ENCODE results near the gene CFAP99.
"Not testable (repeated sequence)": the region's sequence is repeated elsewhere in the genome, so short reads cannot be mapped to it uniquely, and the experiment has no call there.

Gene CFAP99

DNA sequence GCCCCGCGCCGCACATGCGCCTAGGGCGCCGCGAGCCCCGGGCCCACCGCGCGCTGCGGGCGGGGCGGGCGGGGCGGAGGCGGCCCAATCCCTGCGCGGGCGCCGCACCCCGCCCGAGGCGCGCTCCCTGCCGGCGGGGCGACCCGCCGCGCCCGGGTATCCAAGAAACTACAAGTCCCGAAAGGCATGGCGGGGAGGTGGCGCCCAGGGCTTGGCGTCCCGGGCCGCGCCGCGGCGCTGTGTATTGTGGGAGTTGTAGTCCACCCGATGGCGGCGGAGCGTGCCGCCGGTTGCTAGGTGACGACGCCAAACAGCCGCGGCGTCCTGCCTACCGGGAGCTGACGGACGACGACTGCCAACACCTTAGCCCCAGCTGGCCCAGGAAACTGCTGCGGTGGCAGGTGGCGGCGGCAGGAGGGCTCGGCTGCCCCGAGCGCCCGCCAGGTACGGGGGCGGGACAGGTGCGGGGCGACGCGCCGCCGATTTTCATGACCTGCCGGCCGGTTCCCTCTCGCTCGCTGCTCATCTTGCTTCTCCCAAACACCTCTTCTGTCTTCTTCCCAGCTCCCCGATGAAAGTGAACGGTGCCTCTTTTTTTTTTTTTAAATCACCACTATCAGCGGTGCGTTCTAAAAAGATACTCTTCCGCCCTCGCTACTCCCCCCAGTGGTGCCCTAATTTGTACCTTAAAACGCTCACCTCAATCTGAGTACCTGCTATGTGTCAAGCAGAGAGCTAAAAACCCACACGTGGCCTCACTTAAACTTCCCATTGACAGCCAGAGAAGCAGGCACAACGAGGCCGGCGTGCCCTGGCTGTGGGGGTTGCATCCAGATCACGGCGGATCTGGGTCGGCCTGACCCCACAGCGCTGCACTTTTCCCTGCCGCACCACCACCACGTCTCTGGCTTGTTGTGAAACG lies at the start of gene CFAP99:
Gene CFAP99 (plus strand): TSS at position 306 of the 922 bp plus-strand sequence.
- peak; percentile 96 for DNase-seq

DNA sequence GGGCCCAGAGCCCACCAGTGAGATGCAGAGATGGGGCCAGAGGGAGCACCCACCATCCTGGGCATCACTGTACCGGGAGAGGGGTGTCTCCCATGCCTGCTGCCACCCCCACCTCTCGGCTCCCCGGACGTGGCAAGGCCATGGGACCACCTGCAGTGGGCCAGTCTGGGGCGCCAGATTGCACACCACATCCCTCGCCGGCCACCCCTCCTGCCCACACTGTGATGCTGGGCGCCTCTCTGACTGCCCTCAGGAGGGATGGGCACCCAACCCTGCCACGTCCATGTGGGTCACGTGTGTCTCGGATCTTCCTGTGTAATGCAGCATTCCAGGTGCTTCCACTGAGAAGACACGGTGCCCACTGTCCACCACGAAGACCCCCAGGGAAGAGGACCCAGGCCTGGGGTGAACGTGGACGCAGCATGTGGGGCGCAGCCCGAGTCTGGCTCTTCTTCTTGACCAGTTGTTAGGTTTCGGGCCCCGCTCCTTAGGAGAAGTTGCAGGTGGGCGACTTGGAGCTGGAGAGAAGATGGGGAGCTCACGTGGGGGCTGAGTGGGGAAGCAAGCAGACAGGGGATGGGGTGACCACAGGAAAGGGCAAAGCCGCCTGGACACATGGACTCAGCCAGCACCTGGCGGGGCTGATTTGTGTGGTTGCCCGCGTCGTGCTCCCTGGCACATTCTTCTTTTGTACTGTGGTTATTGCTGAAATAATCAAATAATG lies 48.0 kb upstream of the CFAP99 start:
- DNase-seq = no peak

DNA sequence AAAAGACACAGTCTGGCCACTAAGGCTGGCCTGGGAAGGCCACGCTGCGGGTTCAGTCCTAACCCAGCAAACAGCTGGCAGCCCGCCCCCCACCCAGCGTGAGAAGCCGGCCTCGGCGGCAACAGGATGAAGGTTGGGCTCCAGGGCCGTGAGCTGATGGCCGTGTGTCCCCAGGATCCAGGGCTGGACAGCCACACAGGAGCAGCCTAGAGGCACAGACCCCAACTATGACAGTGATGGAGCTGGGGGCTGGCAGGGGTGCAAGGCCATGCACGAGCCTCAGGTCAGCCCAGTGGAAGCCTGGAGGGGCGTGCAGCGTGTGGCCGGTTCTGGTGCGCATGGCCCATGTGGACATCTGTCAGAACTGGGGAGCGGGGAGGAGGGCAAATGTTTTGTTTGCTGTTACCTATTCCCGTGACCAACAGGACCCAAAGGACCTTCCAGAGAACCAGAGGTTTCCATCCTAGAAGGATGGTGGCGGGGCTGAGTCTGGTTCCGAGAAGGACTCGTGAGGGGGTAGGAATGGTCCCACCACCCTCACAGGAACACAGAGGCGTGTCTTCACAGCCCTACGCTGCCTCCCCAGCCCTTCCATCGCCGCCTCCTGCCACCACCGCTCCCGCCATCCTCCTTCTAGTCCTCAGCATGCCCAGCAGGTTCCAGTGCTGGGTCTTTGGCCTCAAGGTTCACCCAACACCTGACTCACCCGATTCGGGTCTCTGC lies 46.8 kb upstream of the CFAP99 start:
- DNase-seq = no peak

DNA sequence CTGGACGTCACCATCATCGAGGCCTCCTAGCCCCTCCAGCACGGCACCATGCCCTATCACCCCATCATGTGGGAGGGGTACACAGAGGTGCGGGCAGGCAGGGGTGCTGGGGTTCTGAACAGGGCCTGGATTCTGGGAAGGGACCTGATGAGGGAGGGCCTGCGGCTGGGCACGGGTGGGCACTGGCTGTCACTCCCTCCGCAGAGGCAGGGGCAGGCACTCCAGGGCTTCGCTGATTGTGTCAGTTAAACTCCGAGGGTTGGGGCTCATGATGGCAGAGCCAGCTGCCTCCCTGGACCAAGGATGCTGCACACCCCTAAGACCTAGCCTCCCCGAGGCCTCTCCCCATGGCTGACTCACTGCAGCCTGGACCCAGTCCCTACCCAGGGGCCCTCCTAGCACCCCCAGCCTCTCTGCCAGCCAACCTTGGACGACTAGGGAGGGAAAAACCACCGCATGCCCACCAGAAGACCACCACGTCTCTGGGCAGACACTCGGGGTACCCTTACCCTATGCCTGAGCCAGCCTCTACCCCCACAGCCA lies 46.2 kb upstream of the CFAP99 start:
- no peak for DNase-seq

DNA sequence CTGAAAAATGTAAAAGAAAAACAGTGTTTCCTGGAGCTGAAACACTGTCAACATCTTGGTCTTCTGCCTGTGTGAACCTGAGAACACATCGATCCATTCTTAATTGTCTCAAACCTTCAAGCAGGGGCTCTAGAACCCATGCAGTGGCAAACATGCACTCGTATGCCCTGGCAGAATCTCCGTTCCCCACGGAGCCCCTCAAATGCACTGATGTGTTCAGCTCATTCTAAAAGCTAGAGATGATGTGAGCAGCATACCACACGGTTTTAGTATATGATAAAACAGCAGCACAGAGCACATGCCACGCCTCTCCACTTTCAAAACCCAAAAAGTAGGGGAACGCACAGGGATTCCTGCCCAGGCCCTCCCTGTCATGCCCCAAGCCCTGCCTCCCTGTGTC lies 45.2 kb upstream of the CFAP99 start:
- DNase-seq = no peak

DNA sequence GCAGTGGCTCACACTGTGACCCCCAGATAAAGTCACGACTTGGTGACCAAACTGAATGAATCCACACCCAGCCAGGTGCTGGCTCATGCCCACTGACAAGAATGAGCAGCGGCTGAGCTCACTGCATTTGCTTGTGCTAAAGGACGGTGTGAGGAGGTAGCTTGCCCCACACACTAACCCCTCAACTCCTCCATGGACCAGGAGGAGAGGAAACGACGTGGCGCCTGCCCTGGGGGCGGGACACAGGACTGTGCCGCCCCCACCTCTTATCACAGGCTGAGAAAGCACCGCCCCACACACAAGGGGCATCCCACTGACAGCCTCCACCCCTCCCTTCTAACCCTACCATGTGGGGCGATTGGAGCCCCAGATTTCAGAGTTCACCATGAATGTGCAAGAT lies 43.3 kb upstream of the CFAP99 start:
- no peak for DNase-seq

DNA sequence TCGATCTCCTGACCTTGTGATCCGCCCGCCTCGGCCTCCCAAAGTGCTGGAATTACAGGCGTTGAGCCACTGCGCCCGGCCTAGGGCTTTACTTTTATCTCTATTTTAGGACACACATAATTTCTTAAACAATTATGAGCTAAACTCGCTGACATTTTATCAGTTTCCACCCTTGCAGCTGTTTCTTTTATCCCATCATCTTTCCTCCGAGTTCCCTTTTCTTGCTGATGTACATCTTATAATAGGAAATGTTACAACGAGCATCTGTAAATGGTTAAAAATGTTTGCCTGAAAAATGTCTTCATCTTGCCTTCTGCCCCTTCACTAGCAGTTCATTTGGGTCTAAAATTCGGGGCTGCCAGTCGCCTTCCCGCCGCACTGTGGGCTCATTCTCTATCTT lies 41.5 kb upstream of the CFAP99 start:
- no peak for DNase-seq

DNA sequence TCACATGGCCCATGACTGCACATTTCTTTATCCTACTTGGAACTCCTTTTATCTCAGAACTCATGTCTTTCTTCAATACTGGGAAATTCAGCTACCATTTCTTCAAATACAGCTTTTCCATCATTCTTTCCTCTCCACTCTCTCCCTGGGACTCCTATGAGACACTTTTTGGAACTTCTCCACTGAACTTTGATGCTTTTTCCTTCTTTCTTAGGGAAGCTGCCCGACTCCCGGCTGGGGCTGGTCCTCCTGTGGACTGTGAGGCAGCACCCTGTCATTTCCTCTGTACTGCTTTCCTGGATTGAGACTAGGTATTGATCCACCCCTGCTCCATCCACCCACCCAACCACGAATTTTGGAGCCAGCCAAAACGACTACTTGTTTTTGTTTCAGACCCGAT lies 40.4 kb upstream of the CFAP99 start:
- no peak for DNase-seq

DNA sequence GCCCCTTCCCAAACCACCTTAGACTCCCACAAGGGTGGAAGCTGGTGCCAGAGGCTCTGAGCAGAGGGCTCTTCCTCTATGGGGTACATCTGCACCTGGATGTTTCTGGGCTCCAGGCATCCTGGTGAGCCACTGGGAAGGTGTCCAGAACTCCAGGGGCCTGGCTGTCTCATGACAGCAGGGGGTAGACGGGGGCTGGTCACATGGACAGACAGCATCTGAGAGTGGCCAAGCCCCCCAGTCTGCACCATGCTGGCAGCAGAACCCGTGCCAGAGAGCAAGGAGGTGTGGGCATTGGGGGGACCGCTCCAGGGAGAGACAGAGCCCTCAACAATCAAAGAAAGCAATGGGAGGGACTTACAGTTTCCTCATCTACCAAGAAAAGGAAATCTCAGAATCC lies 39.9 kb upstream of the CFAP99 start:
- DNase-seq = peak; percentile 10

DNA sequence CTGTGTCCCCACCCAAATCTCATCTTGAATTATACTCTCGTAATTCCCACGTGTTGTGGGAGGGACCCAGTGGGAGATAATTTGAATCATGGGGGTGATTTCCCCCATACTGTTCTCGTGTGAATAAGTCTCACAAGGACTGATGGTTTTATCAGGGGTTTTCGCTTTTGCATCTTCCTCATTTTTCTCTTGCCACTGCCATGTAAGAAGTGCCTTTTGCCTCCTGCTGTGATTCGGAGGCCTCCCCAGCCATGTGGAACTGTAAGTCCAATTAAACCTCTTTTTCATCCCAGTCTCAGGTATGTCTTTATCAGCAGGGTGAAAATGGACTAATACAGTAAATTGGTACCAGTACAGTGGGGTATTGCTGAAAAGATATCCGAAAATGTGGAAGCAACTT lies 38.2 kb upstream of the CFAP99 start:
- not testable (repeated sequence) for DNase-seq

DNA sequence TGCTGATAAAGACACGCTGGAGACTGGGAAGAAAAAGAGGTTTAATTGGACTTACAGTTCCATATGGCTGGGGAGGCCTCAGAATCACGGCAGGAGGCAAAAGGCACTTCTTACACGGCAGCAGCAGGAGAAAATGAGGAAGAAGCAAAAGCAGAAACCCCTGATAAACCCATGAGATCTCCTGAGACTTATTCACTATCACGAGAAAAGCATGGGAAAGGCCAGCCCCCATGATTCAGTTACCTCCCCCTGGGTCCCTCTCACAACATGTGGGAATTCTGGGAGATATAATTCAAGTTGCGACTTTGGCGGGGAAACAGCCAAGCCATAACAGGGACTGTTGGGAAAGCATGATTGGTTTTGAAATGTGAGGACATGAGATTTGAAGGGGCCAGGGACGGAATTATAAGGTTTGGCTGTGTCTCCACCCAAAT lies 36.0 kb upstream of the CFAP99 start:
- not testable (repeated sequence) for DNase-seq

DNA sequence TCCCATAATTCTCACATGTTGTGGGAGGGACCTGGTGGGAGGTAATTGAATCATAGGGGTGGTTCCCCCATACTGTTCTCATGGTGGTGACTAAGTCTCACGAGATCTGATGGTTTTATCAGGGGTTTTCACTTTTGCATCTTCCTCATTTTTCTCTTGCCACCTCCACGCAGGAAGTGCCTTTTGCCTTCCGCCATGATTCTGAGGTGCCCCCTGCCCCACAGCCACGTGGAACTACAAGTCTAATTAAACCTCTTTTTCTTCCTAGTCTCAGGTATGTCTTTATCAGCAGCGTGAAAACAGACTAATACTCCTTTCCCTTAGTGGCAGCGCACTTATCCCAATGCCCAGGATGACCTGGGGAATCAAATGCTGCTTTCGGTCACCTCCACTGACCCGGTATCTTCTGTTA lies 35.5 kb upstream of the CFAP99 start:
- not testable (repeated sequence) for DNase-seq

DNA sequence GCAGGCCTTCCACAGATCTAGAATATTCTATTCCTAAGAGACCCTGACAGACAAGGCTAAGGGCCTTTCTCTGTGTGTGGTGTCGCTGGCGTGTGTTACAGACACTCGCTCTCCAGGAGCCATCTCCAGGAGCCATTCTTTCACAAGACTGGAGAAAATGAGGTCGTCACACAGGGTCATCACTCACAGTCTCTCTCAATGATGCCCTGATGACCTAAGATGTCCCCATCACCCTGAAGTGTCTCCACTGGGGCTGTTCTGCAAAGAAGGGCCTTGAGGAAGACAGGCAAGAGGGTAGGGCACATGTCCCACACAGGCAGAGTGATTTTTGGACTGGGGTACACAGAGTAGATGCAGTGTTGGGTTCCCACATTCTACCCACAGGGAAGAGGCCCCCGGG lies 35.0 kb upstream of the CFAP99 start:
- DNase-seq = no peak

DNA sequence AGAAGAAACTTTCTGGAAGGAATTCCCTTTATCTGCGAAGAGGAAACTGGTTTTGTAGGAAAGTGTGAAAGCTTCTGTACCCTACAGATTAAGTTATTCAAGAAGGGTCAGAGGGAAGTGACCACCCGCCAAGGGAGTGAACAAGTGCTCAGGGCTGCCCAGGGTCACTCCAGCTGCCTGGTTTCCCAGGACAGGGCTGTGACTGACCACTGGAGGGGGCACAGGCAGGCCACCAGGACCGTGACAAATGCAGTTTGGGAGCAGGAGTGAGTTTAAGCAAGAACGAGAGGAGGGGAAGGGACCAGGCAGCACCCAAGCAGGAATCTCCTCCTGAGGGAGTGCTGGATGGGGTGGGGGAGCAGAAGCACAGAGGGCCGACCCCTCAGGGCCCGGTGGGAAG lies 34.5 kb upstream of the CFAP99 start:
- DNase-seq = no peak

DNA sequence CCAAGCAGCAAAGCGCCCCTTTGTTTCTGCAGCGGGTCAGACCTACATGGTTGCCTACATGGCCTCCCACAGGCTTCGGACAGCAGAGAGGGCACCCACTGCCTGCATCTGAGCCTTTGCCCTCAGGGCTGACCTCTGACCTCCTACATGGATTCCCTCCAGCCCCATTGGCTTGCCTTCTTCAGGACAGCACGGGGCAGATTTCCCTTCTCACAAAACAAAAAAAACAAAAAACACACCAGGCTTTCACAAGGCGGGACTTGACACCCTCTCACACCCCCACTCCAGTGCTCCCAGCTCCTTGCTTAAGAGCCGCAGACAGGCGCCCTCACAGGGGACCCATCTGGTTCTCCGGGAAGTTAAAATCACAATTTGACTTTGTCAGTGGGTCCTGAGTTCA lies 33.2 kb upstream of the CFAP99 start:
- no peak for DNase-seq

DNA sequence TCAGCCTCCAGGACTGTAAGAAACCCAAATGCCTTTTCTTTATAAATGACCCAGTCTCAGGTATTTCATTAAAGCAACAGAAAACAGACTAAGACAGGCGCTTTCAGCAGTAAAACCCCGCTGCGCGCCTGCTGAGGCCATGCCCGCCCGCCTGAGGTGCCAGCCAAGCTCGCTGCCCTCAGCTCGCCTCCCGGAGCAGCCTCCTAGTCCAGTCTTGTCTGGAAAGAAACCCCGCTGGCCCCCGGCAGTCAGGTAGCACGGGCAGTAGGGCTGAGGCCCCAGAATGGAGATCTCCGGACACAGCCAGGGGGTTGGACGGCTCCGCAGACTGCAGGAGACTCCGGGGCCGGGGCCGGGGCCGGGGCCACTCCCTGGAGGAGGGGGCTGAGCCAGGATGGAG lies 32.0 kb upstream of the CFAP99 start:
- DNase-seq = no peak

DNA sequence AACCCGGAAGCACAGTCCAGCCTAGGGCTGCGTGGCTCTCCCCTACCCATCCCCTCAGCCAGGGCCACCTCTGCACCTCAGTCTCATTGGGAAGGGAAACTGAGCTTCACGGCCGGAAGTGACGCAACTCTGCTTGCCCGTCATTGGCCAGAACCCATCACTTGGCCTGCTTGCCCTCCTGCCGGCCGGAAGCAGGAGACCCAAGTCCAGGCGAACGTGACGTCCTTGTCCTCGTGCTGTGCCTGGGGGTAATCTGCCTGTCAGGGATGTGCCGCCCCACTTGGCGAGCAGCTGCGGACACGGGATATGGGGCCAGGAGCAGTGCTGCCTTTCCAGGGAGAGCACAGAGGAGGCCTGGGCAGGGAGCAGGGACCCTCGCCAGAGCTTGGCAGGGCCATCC lies 31.5 kb upstream of the CFAP99 start:
- DNase-seq = no peak

DNA sequence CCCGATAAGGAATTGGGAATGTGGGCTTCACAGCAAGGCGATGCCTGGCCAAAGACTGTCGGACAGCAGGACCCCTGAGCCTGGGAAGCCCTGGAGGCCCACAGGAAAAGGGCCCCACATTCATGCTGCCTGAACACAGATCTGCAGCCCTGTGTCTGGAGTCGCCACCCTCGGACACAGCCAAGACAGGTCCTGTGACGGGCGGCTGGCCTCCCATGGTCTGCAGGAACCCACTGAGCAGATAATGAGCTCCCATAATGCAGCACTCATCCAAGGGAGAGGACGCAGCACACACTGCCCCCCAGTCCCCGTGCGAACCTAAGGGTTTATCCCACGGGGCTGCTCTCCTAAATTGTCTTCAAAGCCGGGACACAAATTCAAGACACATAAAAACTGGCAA lies 30.9 kb upstream of the CFAP99 start:
- no peak for DNase-seq

DNA sequence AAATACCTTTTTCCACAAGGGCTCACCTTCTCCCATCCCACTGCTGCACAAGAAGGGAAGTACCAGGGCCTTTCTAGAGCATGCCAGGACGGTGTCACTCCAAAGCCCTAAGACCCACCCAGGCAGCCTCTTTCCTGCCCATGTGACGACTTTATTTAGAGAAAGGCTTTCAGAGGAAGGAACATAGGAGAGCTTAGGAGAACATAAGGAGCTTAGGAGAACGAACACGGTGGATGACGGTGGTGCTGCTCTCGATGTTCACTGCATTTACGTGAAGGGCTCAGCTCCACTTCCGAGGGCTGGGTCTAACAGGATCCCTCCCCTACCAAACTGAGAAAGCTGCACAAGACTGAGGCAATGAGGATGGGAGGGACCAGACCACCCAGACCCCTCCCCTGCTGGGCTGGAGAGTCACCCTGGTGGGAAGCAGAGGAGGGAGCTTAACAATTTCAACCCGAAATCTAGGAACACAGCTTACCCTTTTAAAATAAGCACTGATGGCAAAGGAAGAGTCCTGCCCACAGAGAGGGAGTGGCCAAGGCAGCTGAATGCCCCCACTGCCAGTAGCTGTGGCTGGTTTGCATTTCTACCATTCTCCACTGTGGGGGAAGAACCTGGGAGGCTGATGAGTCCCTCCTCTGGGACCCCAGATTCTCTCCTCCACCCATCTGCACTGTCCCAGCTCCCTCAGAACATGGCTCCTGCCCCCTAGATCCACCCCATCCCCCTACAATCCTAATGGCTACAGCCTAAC lies 30.1 kb upstream of the CFAP99 start:
- DNase-seq = no peak

DNA sequence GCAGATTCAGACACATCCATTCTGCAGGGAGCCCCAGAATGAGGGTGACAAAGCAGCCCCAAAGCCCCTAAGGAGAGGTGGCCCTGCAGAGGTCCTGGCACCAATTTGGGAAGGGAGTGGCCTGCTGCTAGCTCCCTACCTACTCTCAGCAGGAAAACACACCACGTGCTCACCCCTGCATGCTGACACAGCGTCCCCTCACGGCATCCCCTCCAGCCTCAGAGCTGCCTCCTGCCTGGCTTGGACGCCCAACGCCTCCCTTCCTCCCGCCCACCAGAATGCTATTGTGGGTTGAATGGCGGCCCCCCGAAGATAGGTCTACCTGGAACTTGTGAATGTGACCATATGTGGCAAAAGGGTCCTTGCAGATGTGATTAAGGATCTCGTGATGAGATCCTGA lies 29.1 kb upstream of the CFAP99 start:
- DNase-seq = no peak

DNA sequence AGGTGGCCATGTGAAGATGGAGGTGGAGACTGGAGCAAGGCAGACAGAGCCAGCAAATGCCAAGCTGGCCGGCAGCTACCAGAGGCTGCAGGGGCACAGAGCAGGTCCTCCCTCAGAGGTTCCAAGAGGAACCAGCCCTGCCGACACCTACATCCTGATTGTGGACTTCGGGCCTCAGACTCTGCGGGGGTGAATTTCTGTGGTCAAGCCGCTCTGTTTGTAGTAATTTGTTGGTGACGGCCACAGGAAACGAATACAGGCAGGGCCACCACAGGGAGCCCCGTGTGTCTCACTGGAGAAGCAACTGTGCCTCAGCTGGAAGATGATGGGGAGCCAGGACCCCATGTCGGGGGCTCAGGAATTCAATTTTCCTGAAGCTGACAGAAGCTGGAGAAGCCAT lies 28.6 kb upstream of the CFAP99 start:
- DNase-seq = no peak

DNA sequence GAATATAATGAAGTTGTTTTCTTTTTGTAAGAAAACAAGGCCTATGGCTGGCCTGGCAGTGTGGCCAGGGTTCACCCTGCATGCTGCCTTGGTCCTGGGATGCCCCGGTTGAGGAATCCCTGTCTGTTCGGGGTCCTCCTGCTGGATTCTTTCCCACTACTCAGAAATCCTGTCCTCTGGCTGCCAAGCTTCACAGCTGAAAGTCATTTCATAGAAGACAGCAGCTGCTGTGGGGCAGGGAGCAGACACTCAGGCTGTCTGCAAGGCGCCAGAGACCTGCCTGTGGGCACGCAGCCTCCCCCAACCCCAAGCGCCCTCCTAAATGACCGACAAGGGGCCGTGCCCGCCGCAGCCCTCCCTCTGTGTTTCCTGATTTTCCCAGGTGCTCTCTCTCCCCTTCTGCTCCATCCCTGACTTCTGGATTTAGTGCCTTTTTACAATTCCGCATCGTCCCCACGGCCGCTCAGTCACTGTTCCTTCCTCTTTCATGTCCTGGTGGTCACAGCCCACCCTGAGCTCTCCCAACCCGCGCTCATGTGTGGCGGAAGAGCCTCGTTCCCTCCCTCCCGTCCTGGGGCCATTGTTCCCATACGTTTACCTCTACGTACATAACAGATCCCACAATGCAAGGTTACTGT lies 27.9 kb upstream of the CFAP99 start:
- DNase-seq = no peak
